Body of pancreas (tissue), 4 donors: ENCODE measurements around the gene RASGEF1C. TPM values are rescaled to one million over a fixed set of nuclear protein-coding genes. Genes with fewer than 3 reads are reported as not detected.

Experiments
- ATAC-seq: fragments of 150-250 bp; one replicate; pipeline ENCODE4 v1.9.1; 2016
- DNase-seq, 4 donors: peaks; one replicate each; pipeline ENCODE4 v3.0.0-alpha.2; 2019
- H3K27ac ChIP-seq, 4 donors: fragments of 200-600 bp; sonication (generic); 1 replicate in 3 of 4; 2 replicates in 1 of 4; pipeline versions ENCODE4 v1.5.1 to v1.6.1; 2016 to 2019; ENCODE audit warnings: mild to moderate bottlenecking in 1 of 4, mixed read lengths in 1 of 4, moderate library complexity in 1 of 4
- H3K27me3 ChIP-seq, 2 donors: fragments of 200-600 bp; sonication (generic); one replicate each; pipeline ENCODE4 v1.6.0; 2016; ENCODE audit warnings: mild to moderate bottlenecking in 1 of 2
- H3K36me3 ChIP-seq, 2 donors: fragments of 200-600 bp; sonication (generic); replicated peaks in 1 of 2; 2 replicates each; pipeline ENCODE4 v1.5.1; 2016; ENCODE audit warnings: low read depth in 2 of 2; ENCODE audit not compliant: insufficient read depth in 1 of 2
- H3K4me1 ChIP-seq: fragments of 200-600 bp; sonication (generic); one replicate; pipeline ENCODE4 v1.6.0; 2016
- H3K4me3 ChIP-seq, 2 donors: fragments of 200-600 bp; sonication (generic); 1 replicate in 1 of 2; 2 replicates in 1 of 2; pipeline ENCODE4 v1.5.1; 2016 to 2019
- H3K9me3 ChIP-seq, 3 donors: fragments of 200-600 bp; sonication (generic); 1 replicate in 2 of 3; 2 replicates in 1 of 3; pipeline ENCODE4 v1.5.1; 2016
- CTCF ChIP-seq, 7 experiments: fragments of 450-650 bp in 4 of 7; fragments of 200-600 bp in 3 of 7; sonication (generic) in 3 of 7; IDR thresholded peaks; one replicate each; pipeline ENCODE4 v1.5.1; 2016 to 2019; ENCODE audit warnings: antibody characterized with exemption in 7 of 7
- POLR2A ChIP-seq, 3 donors: fragments of 450-650 bp; IDR thresholded peaks; one replicate each; pipeline ENCODE4 v1.6.1; 2016; ENCODE audit warnings: antibody characterized with exemption in 3 of 3, mild to moderate bottlenecking in 2 of 3
- WGBS, 2 donors: methylation state at CpG; one replicate each; pipeline ENCODE4 v1.1.5; 2017; 5-methylcytosine and 5-hydroxymethylcytosine counted together
- intact Hi-C: fragments of 100-400 bp; cut with DNase I; formaldehyde crosslinking; loops from one replicate; pipeline ENCODE4 v1.15.1; 2023
- total RNA-seq, 2 donors: library from RNA; depleted of rRNA; stranded (reverse); fragments of >200 nt; gene quantifications; one replicate each; pipeline ENCODE4 v1.1.0, GENCODE V29; 2016

RASGEF1C gene
- total RNA-seq, 2 donors from 2014 or later: not detected

GRCh38 chr5:180052211-180052818, 156.7 kb downstream of the RASGEF1C start:
- H3K27me3 ChIP-seq: no peaks in the 10 kb centered on the region
- 94 to 95% methylated on average over 5 of the region's 5 CpGs for WGBS, 2 donors
- intact Hi-C loops: no loop called here
- H3K36me3 ChIP-seq: no peaks in the 10 kb centered on the region
- TF ChIP-seq CTCF (IDR thresholded peaks at IDR 0.05) (no peak), POLR2A (IDR thresholded peaks at IDR 0.05) (no peak)
- ATAC-seq (no peak), DNase-seq (no peak)
- H3K4me3 ChIP-seq: no peak overlapping the region
- peaks cover 36% of the 10 kb centered on the region for H3K4me1 ChIP-seq
- no peaks in the 10 kb centered on the region for H3K9me3 ChIP-seq
- no peak overlapping the region for H3K27ac ChIP-seq

Other genes starting within 250 kb of the RASGEF1C start
- gene RNF130, start 137.5 kb downstream of the RASGEF1C start, total RNA-seq: 10 to 100 TPM; 32.3 to 58.9 TPM
- gene MAPK9, start 82.9 kb upstream of the RASGEF1C start, total RNA-seq: 10 to 100 TPM; 20.4 to 33.2 TPM
- 10 to 100 TPM in 1 of 2 donors, 1 to 10 TPM in 1; 3.9 to 17.5 TPM for gene GFPT2, start 144.1 kb upstream of the RASGEF1C start, total RNA-seq